Hippocampal formation (tissue), 2 donors: Measurements from ENCODE around the gene TMOD1.

Experiments
- DNase-seq, 2 donors: peaks; one replicate each; lab custom pipeline; 2025; lab: John Stamatoyannopoulos, UW

The TMOD1 gene

DNA sequence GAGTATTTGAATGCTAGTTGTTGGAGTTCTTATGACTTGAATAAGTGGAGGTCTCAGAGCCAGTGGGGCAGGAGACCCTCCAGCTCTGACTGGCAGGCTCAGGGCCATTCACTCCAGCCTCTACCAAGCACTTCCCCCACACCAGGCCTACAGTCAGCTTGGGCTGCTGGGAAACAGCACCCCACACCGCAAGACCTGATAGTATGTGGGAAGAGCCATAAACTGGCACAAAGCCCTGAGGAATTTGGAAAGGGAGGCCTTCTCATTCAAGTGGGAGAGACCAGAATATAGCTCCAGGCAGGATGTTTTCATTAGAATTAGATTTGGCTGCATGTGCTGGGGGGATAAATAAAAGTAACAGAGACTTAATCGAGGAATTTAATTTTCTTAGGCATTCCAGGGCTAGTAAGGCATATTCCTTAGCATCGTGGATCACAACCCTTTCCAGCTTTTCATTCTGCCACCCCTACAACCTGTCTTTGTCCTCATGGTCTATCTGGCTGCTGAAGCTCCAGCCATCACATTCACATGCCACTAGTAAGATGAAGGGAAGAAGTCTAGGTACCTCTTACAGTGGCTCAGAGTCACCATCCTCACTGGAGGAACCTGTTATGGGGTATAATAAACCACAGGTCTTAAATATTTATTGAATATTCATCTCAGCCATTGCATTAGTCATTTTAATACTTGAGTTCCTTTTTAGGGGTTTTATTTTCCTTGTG lies 47.5 kb downstream of the TMOD1 start:
- no peak for DNase-seq

GRCh38 chr9:97550386-97550785 lies 48.9 kb downstream of the TMOD1 start:
- DNase-seq = no peak

GRCh38 chr9:97551308-97551707 lies 49.8 kb downstream of the TMOD1 start:
- DNase-seq = no peak

GRCh38 chr9:97553141-97553540 lies 51.7 kb downstream of the TMOD1 start:
- no peak for DNase-seq

DNA sequence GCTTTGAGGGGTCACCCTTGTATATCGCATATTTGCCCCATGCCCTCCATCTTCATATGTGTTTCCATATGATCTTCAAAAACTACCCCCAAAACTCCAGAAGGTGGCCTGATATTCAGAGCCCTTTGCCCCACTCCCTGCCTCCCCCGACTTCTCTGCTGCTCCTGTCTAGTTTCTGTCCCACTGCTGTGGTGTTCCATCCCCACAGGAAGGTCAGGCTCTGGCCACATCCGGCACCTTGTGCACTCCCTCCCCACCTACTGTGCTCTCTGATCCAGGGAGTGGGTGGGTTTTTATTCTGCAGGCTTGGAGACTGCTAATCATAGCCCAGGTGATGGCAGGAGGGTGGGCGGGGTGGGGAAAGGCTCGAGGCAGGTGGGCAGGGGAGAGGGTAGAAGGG lies 52.4 kb downstream of the TMOD1 start:
- no peak for DNase-seq

DNA sequence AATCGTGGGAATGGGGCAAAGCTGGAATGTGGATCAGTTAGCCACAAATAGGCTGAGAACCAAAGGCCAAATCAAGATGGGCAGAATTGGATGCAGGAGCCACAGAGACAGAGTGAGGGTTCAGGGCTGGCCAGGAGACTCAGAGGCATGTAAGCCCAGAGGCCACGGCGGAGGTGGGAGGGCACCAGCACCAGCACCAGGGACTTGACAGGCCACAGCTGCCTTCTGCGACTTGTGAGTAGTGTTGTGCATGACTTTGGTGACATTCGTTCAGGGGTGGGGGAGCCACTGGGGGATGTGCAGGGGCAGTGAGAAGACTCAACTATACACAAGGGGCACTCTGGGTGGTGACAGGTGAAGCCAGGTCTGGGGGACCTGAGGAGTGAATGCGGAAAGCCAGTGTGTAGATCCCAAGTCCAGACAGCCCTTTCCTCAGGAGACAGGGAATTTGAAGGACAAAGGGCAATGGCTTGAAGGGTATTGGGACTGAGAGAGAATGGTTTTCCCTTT lies 53.2 kb downstream of the TMOD1 start:
- DNase-seq = no peak

DNA sequence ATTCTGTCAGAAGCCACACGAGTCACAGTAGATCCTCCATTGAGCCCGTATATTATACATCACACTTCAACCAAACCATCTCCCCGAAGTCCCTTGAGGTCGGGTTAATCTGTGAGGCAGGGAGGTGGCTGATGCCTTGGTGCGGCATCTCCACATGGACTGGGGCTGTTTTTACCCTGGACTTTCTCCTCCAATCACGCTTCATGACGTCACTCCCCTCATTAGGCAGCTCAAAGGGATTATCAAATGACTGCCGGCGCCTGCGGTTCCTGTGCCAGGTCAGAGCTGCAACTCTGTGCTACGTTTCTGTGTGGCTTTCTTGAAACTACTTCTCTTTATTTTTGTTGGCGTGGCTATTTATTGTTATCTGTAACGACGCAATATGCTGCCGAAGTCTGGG lies 53.7 kb downstream of the TMOD1 start:
- DNase-seq = no peak

DNA sequence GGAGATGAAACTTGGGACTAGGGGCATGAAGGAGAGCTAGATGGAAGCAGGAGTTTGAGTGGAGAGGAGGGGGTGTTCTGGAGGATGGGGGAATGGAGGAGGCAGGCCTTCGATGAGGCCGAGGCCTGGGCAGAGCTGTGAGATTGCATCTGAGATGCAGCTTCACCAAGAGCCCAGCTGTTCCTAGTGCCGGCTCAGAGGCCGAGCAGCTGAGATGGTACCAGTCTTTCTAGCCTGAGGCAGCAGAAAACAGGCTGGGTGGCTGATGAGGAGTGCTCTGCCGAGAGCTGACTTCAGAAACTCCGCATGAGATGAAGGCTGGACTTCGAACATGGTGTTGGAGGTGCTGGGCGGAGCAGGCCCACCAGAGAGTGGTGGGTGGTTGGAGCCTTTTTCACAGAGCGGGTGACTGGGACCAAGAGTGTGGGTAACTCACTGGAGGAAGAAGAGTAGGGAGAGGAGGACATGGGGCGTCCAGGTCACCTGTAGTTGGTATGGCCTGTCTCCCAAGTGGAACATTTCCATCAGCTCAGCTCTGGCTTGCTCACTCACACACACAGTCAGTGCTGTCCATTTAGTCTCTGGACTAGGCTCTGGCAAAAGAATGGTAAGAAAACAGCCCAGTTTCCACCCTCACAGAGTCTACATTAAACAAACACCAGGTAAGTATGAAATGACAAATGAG lies 54.7 kb downstream of the TMOD1 start:
- DNase-seq = no peak

GRCh38 chr9:97556721-97557605 lies 55.5 kb downstream of the TMOD1 start:
- DNase-seq = no peak

- DNase-seq = peak; percentile 45 to 87
Observed at GRCh38 chr9:97557606-97558095, 56.2 kb downstream of the TMOD1 start.

- peak in 1 of 2 donors; percentile 24 for DNase-seq
Observed at GRCh38 chr9:97558701-97559101, 57.2 kb downstream of the TMOD1 start.

DNA sequence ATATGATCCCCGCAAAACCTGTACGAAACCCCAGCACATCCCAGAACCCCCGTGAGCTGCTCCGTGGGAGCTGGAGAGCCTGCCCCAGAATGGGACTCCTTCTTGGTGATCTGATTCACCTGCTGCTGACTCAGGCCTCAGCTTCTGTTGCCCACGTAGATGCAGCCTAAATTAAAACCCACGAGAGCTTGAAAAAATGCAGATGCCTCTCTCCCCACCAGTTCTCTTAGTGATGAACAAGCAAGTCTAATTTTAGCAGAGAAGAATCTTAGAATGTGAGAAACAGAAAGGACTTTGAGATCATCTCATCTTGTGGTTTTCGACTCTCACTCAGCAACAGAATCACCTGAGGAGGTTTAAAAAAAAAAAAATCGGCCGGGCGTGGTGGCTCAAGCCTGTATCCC lies 57.6 kb downstream of the TMOD1 start:
- DNase-seq = peak in 1 of 2 donors; percentile 24

GRCh38 chr9:97560154-97560553 lies 58.7 kb downstream of the TMOD1 start:
- no peak for DNase-seq

GRCh38 chr9:97560851-97561250 lies 59.4 kb downstream of the TMOD1 start:
- no peak for DNase-seq

- no peak for DNase-seq
Observed at GRCh38 chr9:97561501-97561900, 60.0 kb downstream of the TMOD1 start.

- DNase-seq = no peak
Observed at GRCh38 chr9:97562542-97562941, 61.1 kb downstream of the TMOD1 start.

DNA sequence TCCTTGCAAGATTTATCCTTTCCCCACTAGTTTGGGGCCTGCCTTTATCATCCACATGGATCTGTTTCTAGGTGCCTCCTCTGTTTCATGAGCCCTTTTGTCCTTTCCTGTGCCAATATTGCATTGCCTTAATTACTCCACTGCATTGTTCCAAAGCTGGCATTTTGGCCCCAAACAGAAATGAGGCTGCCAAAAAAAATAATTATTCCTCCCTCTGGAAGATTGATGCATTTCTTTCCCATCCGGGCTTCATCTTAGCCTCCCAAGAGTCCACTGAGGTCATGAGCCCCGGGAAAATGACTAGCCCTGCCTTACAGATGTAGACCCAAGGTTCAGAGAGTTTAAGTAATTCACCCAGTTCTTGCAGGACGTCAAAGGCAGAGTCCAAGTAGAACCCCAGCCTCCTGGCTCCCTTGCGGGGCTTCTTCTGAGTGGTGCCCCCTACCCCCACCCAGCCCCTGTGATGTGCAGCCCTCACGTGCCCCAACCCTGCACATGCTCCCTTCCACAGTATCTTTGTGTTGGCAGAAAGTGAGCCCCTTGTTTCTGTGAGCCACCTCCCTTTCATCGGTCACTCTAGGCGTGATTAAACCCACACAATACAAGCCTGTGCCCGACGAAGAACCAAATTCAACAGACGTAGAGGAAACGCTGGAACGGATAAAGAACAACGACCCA lies 62.1 kb downstream of the TMOD1 start:
- DNase-seq = peak in 1 of 2 donors; percentile 13

- DNase-seq = no peak
Observed at GRCh38 chr9:97564291-97565175, 63.1 kb downstream of the TMOD1 start.

DNA sequence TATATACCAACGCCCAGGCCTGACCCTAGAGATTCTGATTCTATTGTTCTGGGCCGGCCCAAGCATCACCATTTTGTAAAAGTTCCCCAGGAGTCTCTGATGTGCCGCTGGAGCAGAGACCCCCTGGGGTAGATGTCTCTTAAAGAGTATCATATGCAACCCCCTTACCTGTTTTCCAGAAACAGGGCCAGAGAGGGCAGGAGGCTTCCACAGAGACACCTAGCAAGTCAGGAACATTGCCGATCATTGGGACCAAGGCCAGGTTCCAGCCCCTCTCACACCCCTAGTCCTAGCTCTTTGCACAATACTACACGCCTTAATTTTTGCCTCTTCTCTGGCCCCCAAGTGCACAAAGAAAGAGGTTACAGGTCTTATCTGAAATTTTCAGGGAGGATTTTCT lies 63.8 kb downstream of the TMOD1 start:
- DNase-seq = no peak

- no peak for DNase-seq
Observed at GRCh38 chr9:97567182-97567893, 65.9 kb downstream of the TMOD1 start.
